ENCODE data around the gene CRLF3.
"Not testable (repeated sequence)": the region's sequence is repeated elsewhere in the genome, so short reads cannot be mapped to it uniquely, and the experiment has no call there.

DNA sequence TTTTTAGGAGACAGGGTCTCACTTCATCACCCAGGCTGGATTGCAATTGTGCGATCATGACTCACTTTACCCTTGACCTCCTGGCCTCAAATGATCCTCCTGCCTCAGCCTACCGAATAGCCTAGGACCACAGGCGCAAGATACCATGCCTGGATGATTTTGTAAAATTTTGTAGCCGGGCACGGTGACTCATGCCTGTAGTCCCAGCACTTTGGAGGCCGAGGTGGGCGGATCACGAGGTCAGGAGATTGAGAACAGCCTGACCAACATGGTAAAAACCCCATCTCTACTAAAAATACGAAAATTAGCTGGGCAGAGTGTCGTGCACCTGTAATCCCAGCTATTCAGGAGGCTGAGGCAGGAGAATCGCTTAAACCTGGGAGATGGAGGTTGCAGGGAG is 73.5 kb downstream of the CRLF3 start:
- TF ChIP-seq, protein P1, sequence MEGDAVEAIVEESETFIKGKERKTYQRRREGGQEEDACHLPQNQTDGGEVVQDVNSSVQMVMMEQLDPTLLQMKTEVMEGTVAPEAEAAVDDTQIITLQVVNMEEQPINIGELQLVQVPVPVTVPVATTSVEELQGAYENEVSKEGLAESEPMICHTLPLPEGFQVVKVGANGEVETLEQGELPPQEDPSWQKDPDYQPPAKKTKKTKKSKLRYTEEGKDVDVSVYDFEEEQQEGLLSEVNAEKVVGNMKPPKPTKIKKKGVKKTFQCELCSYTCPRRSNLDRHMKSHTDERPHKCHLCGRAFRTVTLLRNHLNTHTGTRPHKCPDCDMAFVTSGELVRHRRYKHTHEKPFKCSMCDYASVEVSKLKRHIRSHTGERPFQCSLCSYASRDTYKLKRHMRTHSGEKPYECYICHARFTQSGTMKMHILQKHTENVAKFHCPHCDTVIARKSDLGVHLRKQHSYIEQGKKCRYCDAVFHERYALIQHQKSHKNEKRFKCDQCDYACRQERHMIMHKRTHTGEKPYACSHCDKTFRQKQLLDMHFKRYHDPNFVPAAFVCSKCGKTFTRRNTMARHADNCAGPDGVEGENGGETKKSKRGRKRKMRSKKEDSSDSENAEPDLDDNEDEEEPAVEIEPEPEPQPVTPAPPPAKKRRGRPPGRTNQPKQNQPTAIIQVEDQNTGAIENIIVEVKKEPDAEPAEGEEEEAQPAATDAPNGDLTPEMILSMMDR (IDR thresholded peaks at IDR 0.05): not testable (repeated sequence)
- not testable (repeated sequence) for TF ChIP-seq POLR2A (IDR thresholded peaks at IDR 0.05)

Measured in tibial nerve (tissue), 3 donors.